ENCODE measurements around the gene RAD1.

Gene RAD1

GRCh38 chr5:34915139-34915855 is at the start of gene RAD1, which contains the start of gene BRIX1:
RAD1 (minus strand) TSS chr5:34915504; CDS start chr5:34914892, 612 bp downstream.
BRIX1 (plus strand) TSS chr5:34915711; CDS start chr5:34915739, 28 bp downstream.
- TF ChIP-seq CTCF (IDR thresholded peaks at IDR 0.05; ENCODE audit: insufficient read depth, low read depth, low read length, missing control alignments): no peak
- DNase-seq (ENCODE audit: low read depth): peak; percentile 99
- peak within 1 kb of the TSS; percentile 92 for H3K4me3 ChIP-seq (ENCODE audit: low read length)

- DNase-seq (ENCODE audit: low read depth): peak; percentile 62
- H3K4me3 ChIP-seq (ENCODE audit: low read length): no peak overlapping the region
- no peak for TF ChIP-seq CTCF (IDR thresholded peaks at IDR 0.05; ENCODE audit: insufficient read depth, low read depth, low read length, missing control alignments)
Observed at GRCh38 chr5:34959323-34959722, 44.0 kb upstream of the RAD1 start.

- DNase-seq (ENCODE audit: low read depth): peak; percentile 45
- H3K4me3 ChIP-seq (ENCODE audit: low read length): no peak overlapping the region
- TF ChIP-seq CTCF (IDR thresholded peaks at IDR 0.05; ENCODE audit: insufficient read depth, low read depth, low read length, missing control alignments): peak; percentile 73
Observed at GRCh38 chr5:34957857-34958690, 42.8 kb upstream of the RAD1 start.

- no peak for DNase-seq (ENCODE audit: low read depth)
- no peak for TF ChIP-seq CTCF (IDR thresholded peaks at IDR 0.05; ENCODE audit: insufficient read depth, low read depth, low read length, missing control alignments)
- H3K4me3 ChIP-seq (ENCODE audit: low read length): no peak overlapping the region
Observed at GRCh38 chr5:34957321-34957720, 42.0 kb upstream of the RAD1 start.

- no peak for TF ChIP-seq CTCF (IDR thresholded peaks at IDR 0.05; ENCODE audit: insufficient read depth, low read depth, low read length, missing control alignments)
Observed at GRCh38 chr5:34944460-34945047, 29.2 kb upstream of the RAD1 start.

GRCh38 chr5:34944044-34944443 is 28.7 kb upstream of the RAD1 start:
- H3K4me3 ChIP-seq (ENCODE audit: low read length): no peak overlapping the region
- no peak for DNase-seq (ENCODE audit: low read depth)
- no peak for TF ChIP-seq CTCF (IDR thresholded peaks at IDR 0.05; ENCODE audit: insufficient read depth, low read depth, low read length, missing control alignments)

More at GRCh38 chr5:34944460-34945047, 29.2 kb upstream of the RAD1 start:
- no peak for DNase-seq (ENCODE audit: low read depth)
- H3K4me3 ChIP-seq (ENCODE audit: low read length): no peak overlapping the region

All from epithelial cell of esophagus (primary cell).